Measurements from ENCODE around the gene COPS4.

Gene COPS4

GRCh38 chr4:83121246-83121645 lies 86.3 kb downstream of the COPS4 start:
- DNase-seq (ENCODE audit: low read depth in 3 of 3), result no peak

DNA sequence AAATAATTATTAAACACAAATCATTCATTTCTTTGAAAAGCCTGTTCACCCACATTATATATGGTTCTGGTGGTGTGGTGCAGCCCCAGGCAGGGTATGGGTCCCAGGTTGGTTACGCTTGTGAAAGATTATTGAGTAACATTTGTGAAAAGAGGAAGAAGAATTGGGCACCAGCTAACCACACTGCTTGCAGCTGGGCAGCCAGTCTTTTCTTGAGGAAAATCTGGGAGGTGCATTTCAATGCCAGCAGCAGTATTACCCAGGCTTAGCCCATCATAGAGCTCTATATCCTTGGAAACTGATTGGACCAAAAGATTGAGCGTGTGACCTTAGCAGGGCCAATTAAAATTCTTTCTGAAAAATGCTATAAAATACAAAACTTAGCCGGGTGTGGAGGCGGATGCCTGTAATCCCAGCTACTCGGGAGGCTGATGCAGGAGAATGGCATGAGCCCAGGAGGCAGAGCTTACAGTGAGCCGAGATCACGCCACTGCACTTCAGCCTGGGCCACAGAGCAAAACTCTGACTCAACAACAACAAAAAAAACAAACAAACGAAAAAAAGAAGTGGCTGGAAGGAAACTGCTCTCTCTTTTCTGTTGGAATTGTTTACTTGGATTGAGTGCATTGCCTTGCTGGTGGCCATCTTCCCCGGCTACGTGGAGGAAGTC lies 89.3 kb downstream of the COPS4 start:
- DNase-seq (ENCODE audit: low read depth in 3 of 3), result no peak

Measured in stimulated activated CD4-positive, alpha-beta T cell treated with anti-CD3 and anti-CD28 coated beads, TNF-alpha, amount 100 ng/mL, for 24 hours (primary cell).